ENCODE data around the gene KL. TPM values are rescaled to one million over a fixed set of nuclear protein-coding genes. Genes with fewer than 3 reads are reported as not detected.

Gene KL
- total and polyA plus RNA-seq, 4 donors, result 0.38 to 5.9 (median 1.4) TPM

GRCh38 chr13:33078263-33078662, 62.0 kb downstream of the KL start:
- no peak overlapping the region for H3K27ac ChIP-seq (ENCODE audit: low read depth in 1 of 2, low read length in 2 of 2)
- ATAC-seq (ENCODE audit: low FRiP score), result no peak
- intact Hi-C loops (cut with DNase I), result no loop called here
- H3K27me3 ChIP-seq (ENCODE audit: control insufficient read depth in 1 of 2, insufficient read depth in 2 of 2, low read length in 1 of 2), result no peaks in the 10 kb centered on the region
- peaks cover 0 to 4% of the 10 kb centered on the region in 2 donors for H3K4me1 ChIP-seq (ENCODE audit: control insufficient read depth in 1 of 2, insufficient read depth in 2 of 2, low read length in 2 of 2)
- WGBS, 2 donors, result 79 to 86% methylated on average over 3 of the region's 3 CpGs
- H3K4me3 ChIP-seq (ENCODE audit: low read length in 2 of 2), result no peak overlapping the region
- no peaks in the 10 kb centered on the region for H3K9me3 ChIP-seq (ENCODE audit: control insufficient read depth, low read length)
- H3K36me3 ChIP-seq (ENCODE audit: control insufficient read depth in 1 of 2, insufficient read depth in 2 of 2, low read length in 1 of 2), result no peaks in the 10 kb centered on the region
- DNase-seq, result no peak

GRCh38 chr13:33079960-33080359, 63.7 kb downstream of the KL start:
- Histone ChIP-seq H3K9me3 (ENCODE audit: control insufficient read depth, low read length) (no peaks in the 10 kb centered on the region), H3K27me3 (ENCODE audit: control insufficient read depth in 1 of 2, insufficient read depth in 2 of 2, low read length in 1 of 2) (no peaks in the 10 kb centered on the region), H3K4me3 (ENCODE audit: low read length in 2 of 2) (no peak overlapping the region), H3K27ac (ENCODE audit: low read depth in 1 of 2, low read length in 2 of 2) (no peak overlapping the region), H3K4me1 (ENCODE audit: control insufficient read depth in 1 of 2, insufficient read depth in 2 of 2, low read length in 2 of 2) (peaks cover 0 to 4% of the 10 kb centered on the region in 2 donors), H3K36me3 (ENCODE audit: control insufficient read depth in 1 of 2, insufficient read depth in 2 of 2, low read length in 1 of 2) (no peaks in the 10 kb centered on the region)
- ATAC-seq (ENCODE audit: low FRiP score) (no peak), DNase-seq (no peak)
- intact Hi-C loops (cut with DNase I), result no loop called here
- WGBS, 2 donors, result 90 to 98% methylated on average over 2 of the region's 2 CpGs

- no peaks in the 10 kb centered on the region for H3K9me3 ChIP-seq (ENCODE audit: control insufficient read depth, low read length)
- no peaks in the 10 kb centered on the region for H3K27me3 ChIP-seq (ENCODE audit: control insufficient read depth in 1 of 2, insufficient read depth in 2 of 2, low read length in 1 of 2)
- intact Hi-C loops (cut with DNase I), result no loop called here
- no peak overlapping the region for H3K27ac ChIP-seq (ENCODE audit: low read depth in 1 of 2, low read length in 2 of 2)
- ATAC-seq (ENCODE audit: low FRiP score), result no peak
- H3K4me1 ChIP-seq (ENCODE audit: control insufficient read depth in 1 of 2, insufficient read depth in 2 of 2, low read length in 2 of 2), result peaks cover 0 to 4% of the 10 kb centered on the region in 2 donors
- WGBS, 2 donors, result 5 to 6% methylated on average over 5 of the region's 5 CpGs
- no peak for DNase-seq
- no peak overlapping the region for H3K4me3 ChIP-seq (ENCODE audit: low read length in 2 of 2)
- no peaks in the 10 kb centered on the region for H3K36me3 ChIP-seq (ENCODE audit: control insufficient read depth in 1 of 2, insufficient read depth in 2 of 2, low read length in 1 of 2)
Observed at GRCh38 chr13:33080972-33081590, 64.9 kb downstream of the KL start.

GRCh38 chr13:33081666-33082065, 65.4 kb downstream of the KL start:
- 81 to 85% methylated on average over 1 of the region's 1 CpG for WGBS, 2 donors
- no peaks in the 10 kb centered on the region for H3K27me3 ChIP-seq (ENCODE audit: control insufficient read depth in 1 of 2, insufficient read depth in 2 of 2, low read length in 1 of 2)
- ATAC-seq (ENCODE audit: low FRiP score) (no peak), DNase-seq (no peak)
- no peak overlapping the region for H3K4me3 ChIP-seq (ENCODE audit: low read length in 2 of 2)
- H3K27ac ChIP-seq (ENCODE audit: low read depth in 1 of 2, low read length in 2 of 2), result no peak overlapping the region
- intact Hi-C loops (cut with DNase I), result no loop called here
- peaks cover 0 to 4% of the 10 kb centered on the region in 2 donors for H3K4me1 ChIP-seq (ENCODE audit: control insufficient read depth in 1 of 2, insufficient read depth in 2 of 2, low read length in 2 of 2)
- no peaks in the 10 kb centered on the region for H3K36me3 ChIP-seq (ENCODE audit: control insufficient read depth in 1 of 2, insufficient read depth in 2 of 2, low read length in 1 of 2)
- H3K9me3 ChIP-seq (ENCODE audit: control insufficient read depth, low read length), result no peaks in the 10 kb centered on the region

GRCh38 chr13:33083054-33083453, 66.8 kb downstream of the KL start:
- intact Hi-C loops (cut with DNase I), result no loop called here
- Histone ChIP-seq H3K36me3 (ENCODE audit: control insufficient read depth in 1 of 2, insufficient read depth in 2 of 2, low read length in 1 of 2) (no peaks in the 10 kb centered on the region), H3K27ac (ENCODE audit: low read depth in 1 of 2, low read length in 2 of 2) (no peak overlapping the region), H3K9me3 (ENCODE audit: control insufficient read depth, low read length) (no peaks in the 10 kb centered on the region), H3K4me3 (ENCODE audit: low read length in 2 of 2) (no peak overlapping the region), H3K27me3 (ENCODE audit: control insufficient read depth in 1 of 2, insufficient read depth in 2 of 2, low read length in 1 of 2) (no peaks in the 10 kb centered on the region), H3K4me1 (ENCODE audit: control insufficient read depth in 1 of 2, insufficient read depth in 2 of 2, low read length in 2 of 2) (peaks cover 0 to 4% of the 10 kb centered on the region in 2 donors)
- DNase-seq (no peak), ATAC-seq (ENCODE audit: low FRiP score) (no peak)
- WGBS, 2 donors, result 67 to 90% methylated on average over 1 of the region's 1 CpG

GRCh38 chr13:33087091-33087490, 70.9 kb downstream of the KL start:
- H3K27ac ChIP-seq (ENCODE audit: low read depth in 1 of 2, low read length in 2 of 2), result no peak overlapping the region
- H3K36me3 ChIP-seq (ENCODE audit: control insufficient read depth in 1 of 2, insufficient read depth in 2 of 2, low read length in 1 of 2), result no peaks in the 10 kb centered on the region
- ATAC-seq (ENCODE audit: low FRiP score) (no peak), DNase-seq (no peak)
- no peaks in the 10 kb centered on the region for H3K9me3 ChIP-seq (ENCODE audit: control insufficient read depth, low read length)
- H3K27me3 ChIP-seq (ENCODE audit: control insufficient read depth in 1 of 2, insufficient read depth in 2 of 2, low read length in 1 of 2), result no peaks in the 10 kb centered on the region
- no peaks in the 10 kb centered on the region for H3K4me1 ChIP-seq (ENCODE audit: control insufficient read depth in 1 of 2, insufficient read depth in 2 of 2, low read length in 2 of 2)
- 89 to 92% methylated on average over 9 of the region's 9 CpGs for WGBS, 2 donors
- intact Hi-C loops (cut with DNase I), result no loop called here
- no peak overlapping the region for H3K4me3 ChIP-seq (ENCODE audit: low read length in 2 of 2)

- Histone ChIP-seq H3K36me3 (ENCODE audit: control insufficient read depth in 1 of 2, insufficient read depth in 2 of 2, low read length in 1 of 2) (no peaks in the 10 kb centered on the region), H3K4me1 (ENCODE audit: control insufficient read depth in 1 of 2, insufficient read depth in 2 of 2, low read length in 2 of 2) (no peaks in the 10 kb centered on the region), H3K27ac (ENCODE audit: low read depth in 1 of 2, low read length in 2 of 2) (no peak overlapping the region), H3K27me3 (ENCODE audit: control insufficient read depth in 1 of 2, insufficient read depth in 2 of 2, low read length in 1 of 2) (no peaks in the 10 kb centered on the region), H3K4me3 (ENCODE audit: low read length in 2 of 2) (no peak overlapping the region), H3K9me3 (ENCODE audit: control insufficient read depth, low read length) (no peaks in the 10 kb centered on the region)
- DNase-seq, result no peak
- ATAC-seq (ENCODE audit: low FRiP score), result no peak
- intact Hi-C loops (cut with DNase I), result no loop called here
- 54 to 61% methylated on average over 3 of the region's 3 CpGs for WGBS, 2 donors
Observed at GRCh38 chr13:33087790-33088189, 71.6 kb downstream of the KL start.

- H3K4me1 ChIP-seq (ENCODE audit: control insufficient read depth in 1 of 2, insufficient read depth in 2 of 2, low read length in 2 of 2), result no peaks in the 10 kb centered on the region
- ATAC-seq (ENCODE audit: low FRiP score) (no peak), DNase-seq (no peak)
- no peaks in the 10 kb centered on the region for H3K36me3 ChIP-seq (ENCODE audit: control insufficient read depth in 1 of 2, insufficient read depth in 2 of 2, low read length in 1 of 2)
- no peak overlapping the region for H3K27ac ChIP-seq (ENCODE audit: low read depth in 1 of 2, low read length in 2 of 2)
- 99 to 100% methylated on average over 3 of the region's 3 CpGs for WGBS, 2 donors
- intact Hi-C loops (cut with DNase I), result no loop called here
- H3K4me3 ChIP-seq (ENCODE audit: low read length in 2 of 2), result no peak overlapping the region
- H3K9me3 ChIP-seq (ENCODE audit: control insufficient read depth, low read length), result no peaks in the 10 kb centered on the region
- no peaks in the 10 kb centered on the region for H3K27me3 ChIP-seq (ENCODE audit: control insufficient read depth in 1 of 2, insufficient read depth in 2 of 2, low read length in 1 of 2)
Observed at GRCh38 chr13:33089311-33089710, 73.1 kb downstream of the KL start.

- intact Hi-C loops (cut with DNase I), result no loop called here
- H3K4me3 ChIP-seq (ENCODE audit: low read length in 2 of 2), result no peak overlapping the region
- 64 to 77% methylated on average over 4 of the region's 4 CpGs for WGBS, 2 donors
- DNase-seq (no peak), ATAC-seq (ENCODE audit: low FRiP score) (no peak)
- H3K27ac ChIP-seq (ENCODE audit: low read depth in 1 of 2, low read length in 2 of 2), result no peak overlapping the region
- H3K4me1 ChIP-seq (ENCODE audit: control insufficient read depth in 1 of 2, insufficient read depth in 2 of 2, low read length in 2 of 2), result no peaks in the 10 kb centered on the region
- H3K27me3 ChIP-seq (ENCODE audit: control insufficient read depth in 1 of 2, insufficient read depth in 2 of 2, low read length in 1 of 2), result no peaks in the 10 kb centered on the region
- H3K9me3 ChIP-seq (ENCODE audit: control insufficient read depth, low read length), result peaks cover under 1% of the 10 kb centered on the region
- no peaks in the 10 kb centered on the region for H3K36me3 ChIP-seq (ENCODE audit: control insufficient read depth in 1 of 2, insufficient read depth in 2 of 2, low read length in 1 of 2)
Observed at GRCh38 chr13:33090755-33091414, 74.7 kb downstream of the KL start.

All from aorta (tissue), 5 donors.